OCI-LY7 (cell line): ENCODE data around the gene ESAM. TPM values are rescaled to one million over a fixed set of nuclear protein-coding genes. Genes with fewer than 3 reads are reported as not detected.

Experiments
- BruUV-seq: library from RNA; stranded (reverse); fragments of 400-500 nt; replicated peaks from 2 replicates; lab custom pipeline; 2021; lab: Mats Ljungman, UMichigan
- CTCF ChIA-PET: fragments of 300-600 bp; sonication (Branson Sonifier 250); formaldehyde crosslinking; loops from one replicate; lab custom pipeline; 2022; ENCODE audit warnings: antibody characterized with exemption; ENCODE audit not compliant: unreplicated experiment; lab: Charles Lee
- POLR2A ChIA-PET: fragments of 300-600 bp; sonication (Branson Sonifier 250); formaldehyde crosslinking; loops from one replicate; lab custom pipeline; 2022; ENCODE audit warnings: antibody characterized with exemption; lab: Charles Lee
- DNase-seq: peaks from one replicate; pipeline ENCODE4 v3.0.0-alpha.2; 2015; ENCODE audit warnings: low spot score
- H2AFZ ChIP-seq: fragments of 200-600 bp; sonication (generic), shearing (Covaris generic); 2 replicates; pipeline ENCODE4 v1.6.1; 2014; ENCODE audit warnings: mild to moderate bottlenecking, antibody characterized with exemption, low read length, moderate library complexity
- H3K27ac ChIP-seq: fragments of 200-600 bp; sonication (generic); 2 replicates; pipeline ENCODE4 v1.5.1; 2014; ENCODE audit warnings: mixed run types, low read depth, mild to moderate bottlenecking, moderate library complexity, low read length, inconsistent platforms; ENCODE audit not compliant: poor library complexity, severe bottlenecking
- H3K36me3 ChIP-seq: fragments of 200-600 bp; sonication (generic); 2 replicates; pipeline ENCODE4 v1.6.1; 2014; ENCODE audit warnings: mild to moderate bottlenecking, antibody characterized with exemption, low read length, moderate library complexity, mixed read lengths; ENCODE audit not compliant: insufficient read depth
- H3K4me1 ChIP-seq: fragments of 200-600 bp; sonication (generic); 2 replicates; pipeline ENCODE4 v1.5.1; 2014; ENCODE audit warnings: mild to moderate bottlenecking, low read length; ENCODE audit not compliant: insufficient read depth, poor library complexity, severe bottlenecking
- H3K4me2 ChIP-seq: fragments of 200-600 bp; sonication (generic); 2 replicates; pipeline ENCODE4 v1.6.1; 2014; ENCODE audit warnings: mild to moderate bottlenecking, low read length
- H3K4me3 ChIP-seq: fragments of 200-600 bp; sonication (generic); 2 replicates; pipeline ENCODE4 v1.5.1; 2014; ENCODE audit warnings: mild to moderate bottlenecking, low read depth, low read length; ENCODE audit not compliant: poor library complexity, severe bottlenecking
- H3K79me2 ChIP-seq: fragments of 200-600 bp; sonication (generic); 2 replicates; pipeline ENCODE4 v1.6.1; 2016; ENCODE audit warnings: low read depth, mild to moderate bottlenecking, low read length, moderate library complexity, mixed read lengths; ENCODE audit not compliant: insufficient read depth
- H3K9me2 ChIP-seq: fragments of 200-600 bp; sonication (generic); 2 replicates; pipeline ENCODE4 v1.6.1; 2016; ENCODE audit warnings: mild to moderate bottlenecking, low read length, mixed read lengths; ENCODE audit not compliant: insufficient read depth
- H3K9me3 ChIP-seq: fragments of 200-600 bp; sonication (generic); 2 replicates; pipeline ENCODE4 v1.6.1; 2014; ENCODE audit warnings: mild to moderate bottlenecking, mixed run types, low read length, mixed read lengths
- H4K20me1 ChIP-seq: fragments of 200-600 bp; sonication (generic); 2 replicates; pipeline ENCODE4 v1.6.1; 2014; ENCODE audit warnings: mild to moderate bottlenecking, antibody characterized with exemption, low read length, moderate library complexity, mixed read lengths; ENCODE audit not compliant: insufficient read depth
- EZH2phosphoT487 ChIP-seq: fragments of 200-600 bp; sonication (generic); IDR thresholded peaks from 2 replicates; pipeline ENCODE4 v1.6.1; 2018; ENCODE audit warnings: low read depth, borderline replicate concordance, mild to moderate bottlenecking, mixed run types, antibody characterized with exemption, low read length, moderate library complexity, mixed read lengths
- intact Hi-C: fragments of 100-400 bp; cut with micrococcal nuclease; formaldehyde crosslinking; loops from one replicate; pipeline ENCODE4 v1.10.0; 2022; ENCODE audit not compliant: unreplicated experiment
- total RNA-seq, 2 experiments: library from RNA; depleted of rRNA in 1 of 2; stranded (reverse); fragments of >200 nt in 1 of 2; shearing (Covaris generic) in 1 of 2; gene quantifications; 2 replicates each; pipeline ENCODE4 v1.2.3, GENCODE V29; 2014 to 2022
- TF ChIP-seq, protein P1 (sequence below): fragments of 200-600 bp; sonication (generic); conservative IDR thresholded peaks from 2 replicates; pipeline ENCODE4 v1.5.1; 2014; ENCODE audit warnings: mild to moderate bottlenecking, antibody characterized with exemption, low read length, moderate library complexity, mixed read lengths

Gene ESAM
- total RNA-seq, 2 experiments from 2014 or later, result 0.35 to 0.49 TPM

DNA sequence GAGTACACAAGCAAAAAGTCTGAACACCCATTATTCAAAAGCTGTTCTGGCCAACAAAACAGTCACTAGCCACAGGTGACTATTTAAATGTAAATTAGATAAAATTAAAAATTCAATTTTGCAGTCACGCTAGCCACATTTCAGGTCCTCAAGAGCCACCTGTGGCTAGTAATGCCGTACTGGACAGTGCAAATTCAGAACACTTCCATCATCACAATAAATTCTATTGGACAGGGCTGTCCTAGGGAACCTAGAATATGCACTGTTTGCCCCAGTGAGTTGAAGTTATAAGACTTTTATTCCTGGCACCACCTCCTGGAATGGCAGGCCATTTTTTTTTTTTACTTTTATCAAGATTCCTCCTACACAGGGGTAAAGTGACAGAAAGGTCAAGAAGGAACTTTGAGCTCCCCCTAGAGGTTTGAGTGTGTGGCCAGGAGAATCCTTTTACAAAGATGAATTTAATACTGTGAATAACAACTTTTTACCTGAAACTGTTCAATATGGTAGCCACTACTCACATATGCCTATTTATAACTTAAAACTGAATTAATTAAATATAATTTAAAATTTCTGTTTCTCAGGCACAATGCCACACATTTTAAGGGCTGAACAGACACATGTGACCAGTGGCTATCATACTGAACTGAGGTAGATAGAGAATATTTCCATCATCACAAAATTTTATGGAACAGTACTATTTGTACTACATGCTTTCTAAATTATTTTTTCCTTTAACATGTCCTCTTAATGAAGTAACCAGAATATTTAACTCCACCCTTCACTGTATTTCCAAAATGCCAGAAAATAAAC lies 31.6 kb upstream of the ESAM start:
- Histone ChIP-seq H3K36me3 (no peaks in the 10 kb centered on the region), H4K20me1 (peaks cover 23% of the 10 kb centered on the region), H3K9me2 (no peaks in the 10 kb centered on the region), H3K9me3 (no peaks in the 10 kb centered on the region), H2AFZ (no peak overlapping the region), H3K79me2 (peaks cover 71% of the 10 kb centered on the region; the same call in 1 of the 2 replicates), H3K4me3 (no peak overlapping the region), H3K27ac (no peak overlapping the region), H3K4me2 (no peak overlapping the region), H3K4me1 (peaks cover 32% of the 10 kb centered on the region)
- no TSS peak for BruUV-seq
- DNase-seq, result peak; percentile 72
- POLR2A ChIA-PET, result interaction anchor here (0.9 to 1.7 kb wide), 8 partner anchors 11 to 1594 kb away, joined by 3 to 5 read pairs (median 3); no protein-coding TSS in a partner anchor
- CTCF ChIA-PET, result interaction anchor here (1.0 to 1.4 kb wide), 2 partner anchors 30 to 123 kb away, joined by 3 to 7 read pairs; no protein-coding TSS in a partner anchor
- TF ChIP-seq EZH2phosphoT487, result no peak
- TF ChIP-seq, protein P1, sequence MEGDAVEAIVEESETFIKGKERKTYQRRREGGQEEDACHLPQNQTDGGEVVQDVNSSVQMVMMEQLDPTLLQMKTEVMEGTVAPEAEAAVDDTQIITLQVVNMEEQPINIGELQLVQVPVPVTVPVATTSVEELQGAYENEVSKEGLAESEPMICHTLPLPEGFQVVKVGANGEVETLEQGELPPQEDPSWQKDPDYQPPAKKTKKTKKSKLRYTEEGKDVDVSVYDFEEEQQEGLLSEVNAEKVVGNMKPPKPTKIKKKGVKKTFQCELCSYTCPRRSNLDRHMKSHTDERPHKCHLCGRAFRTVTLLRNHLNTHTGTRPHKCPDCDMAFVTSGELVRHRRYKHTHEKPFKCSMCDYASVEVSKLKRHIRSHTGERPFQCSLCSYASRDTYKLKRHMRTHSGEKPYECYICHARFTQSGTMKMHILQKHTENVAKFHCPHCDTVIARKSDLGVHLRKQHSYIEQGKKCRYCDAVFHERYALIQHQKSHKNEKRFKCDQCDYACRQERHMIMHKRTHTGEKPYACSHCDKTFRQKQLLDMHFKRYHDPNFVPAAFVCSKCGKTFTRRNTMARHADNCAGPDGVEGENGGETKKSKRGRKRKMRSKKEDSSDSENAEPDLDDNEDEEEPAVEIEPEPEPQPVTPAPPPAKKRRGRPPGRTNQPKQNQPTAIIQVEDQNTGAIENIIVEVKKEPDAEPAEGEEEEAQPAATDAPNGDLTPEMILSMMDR, result peak; percentile 95
- intact Hi-C loops, result loop anchor here (1.0 kb wide), 1 partner anchor 124 kb away; no protein-coding TSS in a partner anchor

DNA sequence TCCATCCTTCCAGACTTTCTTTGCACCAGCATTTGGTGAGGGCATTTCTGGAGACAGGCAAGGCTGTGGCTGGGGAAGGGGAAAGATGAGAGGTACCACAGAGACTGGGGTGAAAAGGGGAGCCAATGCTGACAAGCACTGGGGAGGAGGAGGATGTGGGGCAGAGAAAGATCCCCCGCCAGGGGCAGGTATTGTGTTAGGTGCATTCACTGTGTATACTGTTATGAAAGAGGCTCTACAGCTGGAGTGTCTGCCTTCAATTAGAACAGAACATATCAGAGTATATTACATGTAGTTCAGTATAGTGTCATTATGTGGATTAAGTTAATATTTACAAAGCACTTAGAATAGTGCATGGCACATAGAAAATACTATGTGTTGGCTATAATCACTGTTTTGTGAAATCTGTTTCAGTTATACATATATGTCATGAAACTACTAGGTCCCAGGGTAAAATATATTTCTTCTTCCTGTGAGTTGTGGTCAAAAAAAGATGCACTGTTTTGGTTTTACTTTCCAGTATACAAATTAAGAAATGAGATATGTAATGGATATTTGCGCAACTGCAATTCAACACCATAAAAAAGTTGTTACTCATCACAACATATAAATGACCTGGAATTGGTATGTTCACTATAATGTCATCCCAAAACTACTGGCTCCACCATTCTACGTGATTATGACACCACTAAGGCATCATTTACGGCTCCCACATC lies 29.7 kb upstream of the ESAM start:
- Histone ChIP-seq H3K27ac (no peak overlapping the region), H3K79me2 (peaks cover 62% of the 10 kb centered on the region; the same call in 1 of the 2 replicates), H3K9me3 (no peaks in the 10 kb centered on the region), H3K4me3 (no peak overlapping the region), H2AFZ (no peak overlapping the region), H3K4me2 (no peak overlapping the region), H3K9me2 (no peaks in the 10 kb centered on the region), H4K20me1 (0 out of 2 replicates have a peak, but pooled peaks cover 20% of the 10 kb centered on the region), H3K4me1 (peaks cover 14% of the 10 kb centered on the region), H3K36me3 (no peaks in the 10 kb centered on the region)
- ChIA-PET POLR2A (interaction anchor here (0.9 kb wide), 1 partner anchor 168 kb away, joined by 4 read pairs; no protein-coding TSS in a partner anchor), CTCF (interaction anchor here (1.6 kb wide), 1 partner anchor 28 kb away, joined by 3 read pairs; no protein-coding TSS in a partner anchor)
- no peak for DNase-seq
- intact Hi-C loops, result no loop called here
- TF ChIP-seq EZH2phosphoT487, result no peak
- TF ChIP-seq, protein P1, result no peak
- BruUV-seq, result no TSS peak
